Thoracic aorta (tissue), 2 donors: ENCODE measurements around the gene FAM53B. TPM values are rescaled to one million over a fixed set of nuclear protein-coding genes. Genes with fewer than 3 reads are reported as not detected.
A peak's percentile ranks its signal among the peaks of the same experiment; 100 is the strongest.

Source experiments
- ATAC-seq: fragments of 150-250 bp; one replicate; pipeline ENCODE4 v1.8.0; 2017; ENCODE audit warnings: low read depth; ENCODE audit not compliant: insufficient number of reproducible peaks, low FRiP score
- DNase-seq: peaks from one replicate; pipeline ENCODE4 v3.0.0-alpha.2; 2020; ENCODE audit warnings: low spot score
- H3K27ac ChIP-seq, 2 donors: fragments of 200-600 bp; sonication (generic); 1 replicate in 1 of 2; 2 replicates in 1 of 2; pipeline ENCODE4 v1.5.1; 2016; ENCODE audit warnings: mild to moderate bottlenecking in 2 of 2, moderate library complexity in 2 of 2
- H3K27me3 ChIP-seq: fragments of 200-600 bp; sonication (generic); replicated peaks from 2 replicates; pipeline ENCODE4 v1.6.0; 2016; ENCODE audit warnings: mild to moderate bottlenecking; ENCODE audit not compliant: insufficient read depth
- H3K36me3 ChIP-seq: fragments of 200-600 bp; sonication (generic); one replicate; pipeline ENCODE4 v1.5.1; 2016
- H3K4me1 ChIP-seq, 2 donors: fragments of 200-600 bp; sonication (generic); 1 replicate in 1 of 2; 2 replicates in 1 of 2; pipeline versions ENCODE4 v1.5.1 to v1.6.0; 2016; ENCODE audit warnings: low read depth in 2 of 2, mild to moderate bottlenecking in 1 of 2; ENCODE audit not compliant: control insufficient read depth in 1 of 2
- H3K4me3 ChIP-seq: fragments of 200-600 bp; sonication (generic); 2 replicates; pipeline ENCODE4 v1.5.1; 2016; ENCODE audit warnings: mild to moderate bottlenecking
- H3K9me3 ChIP-seq: fragments of 200-600 bp; sonication (generic); 2 replicates; pipeline ENCODE4 v1.5.1; 2016
- total RNA-seq, 2 donors: library from RNA; depleted of rRNA; stranded (reverse); fragments of >200 nt; gene quantifications; one replicate each; pipeline versions ENCODE4 v1.1.0 to v1.2.3, GENCODE V29; 2016
- TF ChIP-seq, protein P1 (sequence below): fragments of 200-600 bp; sonication (generic); IDR thresholded peaks from one replicate; pipeline ENCODE4 v1.5.1; 2019; ENCODE audit warnings: antibody characterized with exemption

FAM53B gene
- total RNA-seq, 2 donors from 2014 or later: 26.6 to 49.5 TPM

DNA sequence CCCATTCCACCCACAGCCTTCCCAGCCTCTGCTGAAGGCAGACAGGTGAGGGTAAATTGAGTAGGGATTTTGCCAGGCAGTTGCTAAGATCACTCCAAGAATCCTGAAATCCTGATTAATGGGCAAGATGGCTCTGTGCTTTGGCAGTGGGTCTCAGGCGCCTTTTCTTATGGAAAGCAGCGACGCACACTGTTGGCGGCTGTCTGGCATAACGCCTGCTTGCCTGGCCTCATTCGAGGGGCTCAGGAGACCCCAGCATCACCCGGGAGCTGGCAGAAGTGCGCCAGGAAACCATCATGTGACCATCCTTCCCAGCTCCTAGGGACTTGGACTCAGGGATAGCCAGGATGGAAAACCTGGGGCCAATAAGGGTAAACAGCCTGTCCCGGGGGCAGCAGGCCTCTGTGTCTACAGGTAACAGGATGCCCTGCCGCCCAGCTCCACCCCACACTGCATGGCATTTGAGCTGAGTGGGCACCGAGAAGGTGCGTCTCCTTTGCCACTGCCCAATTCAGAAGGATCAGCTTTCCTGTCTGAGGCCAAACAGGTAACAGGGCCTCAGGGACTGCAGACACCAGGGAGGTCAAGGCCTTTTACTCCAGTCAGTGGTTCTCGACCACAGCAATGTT lies 98.6 kb downstream of the FAM53B start:
- H3K27me3 ChIP-seq: no peaks in the 10 kb centered on the region
- DNase-seq: no peak
- ATAC-seq: no peak
- H3K4me1 ChIP-seq: peaks cover 37 to 71% of the 10 kb centered on the region in 2 donors
- TF ChIP-seq, protein P1, sequence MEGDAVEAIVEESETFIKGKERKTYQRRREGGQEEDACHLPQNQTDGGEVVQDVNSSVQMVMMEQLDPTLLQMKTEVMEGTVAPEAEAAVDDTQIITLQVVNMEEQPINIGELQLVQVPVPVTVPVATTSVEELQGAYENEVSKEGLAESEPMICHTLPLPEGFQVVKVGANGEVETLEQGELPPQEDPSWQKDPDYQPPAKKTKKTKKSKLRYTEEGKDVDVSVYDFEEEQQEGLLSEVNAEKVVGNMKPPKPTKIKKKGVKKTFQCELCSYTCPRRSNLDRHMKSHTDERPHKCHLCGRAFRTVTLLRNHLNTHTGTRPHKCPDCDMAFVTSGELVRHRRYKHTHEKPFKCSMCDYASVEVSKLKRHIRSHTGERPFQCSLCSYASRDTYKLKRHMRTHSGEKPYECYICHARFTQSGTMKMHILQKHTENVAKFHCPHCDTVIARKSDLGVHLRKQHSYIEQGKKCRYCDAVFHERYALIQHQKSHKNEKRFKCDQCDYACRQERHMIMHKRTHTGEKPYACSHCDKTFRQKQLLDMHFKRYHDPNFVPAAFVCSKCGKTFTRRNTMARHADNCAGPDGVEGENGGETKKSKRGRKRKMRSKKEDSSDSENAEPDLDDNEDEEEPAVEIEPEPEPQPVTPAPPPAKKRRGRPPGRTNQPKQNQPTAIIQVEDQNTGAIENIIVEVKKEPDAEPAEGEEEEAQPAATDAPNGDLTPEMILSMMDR: no peak
- no peak overlapping the region for H3K4me3 ChIP-seq
- H3K36me3 ChIP-seq: no peaks in the 10 kb centered on the region
- no peaks in the 10 kb centered on the region for H3K9me3 ChIP-seq
- H3K27ac ChIP-seq: peak overlapping the region; percentile 57 to 72

DNA sequence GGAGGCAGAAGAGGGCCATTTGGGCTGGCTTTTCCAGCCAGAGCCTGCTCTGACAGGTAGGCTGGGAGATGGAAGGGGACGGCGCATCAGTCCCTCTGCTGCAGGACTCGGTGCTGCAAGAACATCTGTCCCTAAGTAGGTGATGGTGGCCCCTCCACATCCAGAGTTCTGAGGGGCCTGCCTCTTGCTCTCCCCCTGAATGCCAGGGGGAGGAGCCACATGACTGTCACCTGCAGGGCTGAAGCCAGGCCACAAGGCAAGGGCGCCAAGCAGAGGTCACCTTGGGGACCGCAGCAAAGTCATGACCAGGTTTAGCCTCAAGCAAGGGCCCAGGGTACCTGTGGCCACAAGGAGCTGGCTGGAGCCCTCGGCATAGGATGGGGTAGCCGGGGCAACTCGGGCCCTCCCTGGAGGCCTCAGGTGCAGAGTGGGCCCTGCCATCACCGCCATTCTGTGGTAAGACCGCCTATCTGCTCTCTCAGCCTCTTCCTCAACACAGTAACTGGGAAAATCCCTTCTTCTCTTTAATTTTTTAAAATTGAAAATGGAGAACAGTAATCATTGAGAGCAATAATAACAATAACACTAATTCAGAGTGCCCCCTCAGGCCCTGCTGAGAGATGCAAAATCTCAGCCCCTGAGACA lies 99.3 kb downstream of the FAM53B start:
- no peak overlapping the region for H3K4me3 ChIP-seq
- no peaks in the 10 kb centered on the region for H3K9me3 ChIP-seq
- no peaks in the 10 kb centered on the region for H3K36me3 ChIP-seq
- H3K4me1 ChIP-seq: peaks cover 37 to 71% of the 10 kb centered on the region in 2 donors
- no peaks in the 10 kb centered on the region for H3K27me3 ChIP-seq
- no peak for ATAC-seq
- no peak overlapping the region for H3K27ac ChIP-seq
- TF ChIP-seq, protein P1: no peak
- DNase-seq: no peak

DNA sequence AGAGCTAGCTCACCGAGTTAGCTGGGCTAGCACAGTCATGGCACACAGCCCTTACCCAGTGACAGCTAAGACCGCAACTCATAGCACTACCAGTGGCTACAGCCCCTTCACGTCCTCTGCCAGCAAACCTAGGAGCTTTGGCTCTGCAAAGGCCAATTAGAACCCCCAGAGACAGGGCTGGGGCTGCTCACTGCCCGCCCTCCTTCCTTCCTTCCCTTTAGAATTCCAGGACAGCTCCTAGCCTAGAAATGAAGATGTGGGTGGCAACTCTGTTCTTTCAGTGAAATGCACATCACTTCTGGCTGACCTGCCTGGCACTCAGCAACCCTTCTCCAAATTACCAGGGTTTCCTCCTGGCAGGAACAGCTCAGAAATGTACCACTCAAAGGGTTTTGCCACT lies 99.9 kb downstream of the FAM53B start:
- Histone ChIP-seq H3K4me3 (no peak overlapping the region), H3K27ac (no peak overlapping the region), H3K9me3 (no peaks in the 10 kb centered on the region), H3K27me3 (no peaks in the 10 kb centered on the region), H3K4me1 (peaks cover 36 to 64% of the 10 kb centered on the region in 2 donors), H3K36me3 (no peaks in the 10 kb centered on the region)
- DNase-seq (no peak), ATAC-seq (no peak)
- TF ChIP-seq, protein P1: no peak

DNA sequence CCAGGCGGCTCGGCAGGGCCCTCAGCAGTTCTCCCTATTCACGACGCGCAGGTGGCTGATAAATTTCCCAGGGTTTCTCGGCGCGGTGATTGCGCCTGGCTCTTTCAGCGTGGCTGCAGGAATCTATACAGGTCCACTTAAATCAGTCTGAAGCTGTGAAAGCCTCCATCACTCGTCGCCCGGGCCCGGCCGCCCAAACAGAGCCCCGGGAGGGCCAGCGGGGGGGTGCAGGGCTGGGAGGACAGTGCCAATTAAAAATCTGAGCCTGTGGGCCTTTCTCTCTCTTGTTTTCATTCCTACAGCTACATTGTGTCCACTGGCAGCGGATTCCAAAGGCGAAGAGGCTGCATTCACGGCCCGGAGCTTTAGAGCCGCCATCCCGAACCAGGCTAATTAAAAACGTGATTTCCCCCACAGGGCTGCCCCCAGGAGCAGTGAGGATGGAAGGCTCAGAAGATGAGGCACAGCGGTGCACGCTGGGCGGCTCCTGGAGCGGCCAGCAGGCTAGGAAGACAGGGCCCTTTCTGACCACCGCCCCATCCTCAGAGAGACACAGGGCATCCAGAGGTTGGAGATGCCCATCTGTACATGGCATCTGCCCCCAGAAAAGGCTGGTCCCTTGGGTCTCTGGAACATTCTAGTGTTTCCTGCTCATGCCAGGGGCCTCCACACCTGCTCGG lies 100.7 kb downstream of the FAM53B start:
- DNase-seq: no peak
- Histone ChIP-seq H3K4me1 (peaks cover 31 to 56% of the 10 kb centered on the region in 2 donors), H3K27ac (no peak overlapping the region)

More for the DNA sequence above, 100.7 kb downstream of the FAM53B start:
- no peak overlapping the region for H3K4me3 ChIP-seq
- no peaks in the 10 kb centered on the region for H3K9me3 ChIP-seq
- H3K36me3 ChIP-seq: no peaks in the 10 kb centered on the region
- no peaks in the 10 kb centered on the region for H3K27me3 ChIP-seq
- TF ChIP-seq, protein P1: no peak
- no peak for ATAC-seq
